ENCODE measurements around the gene RPGRIP1. TPM values are rescaled to one million over a fixed set of nuclear protein-coding genes. Genes with fewer than 3 reads are reported as not detected.
"Not testable (repeated sequence)": the region's sequence is repeated elsewhere in the genome, so short reads cannot be mapped to it uniquely, and the experiment has no call there.

RPGRIP1 gene
- total RNA-seq, 2 donors from 2014 or later, result 0.12 TPM; not detected in 1

DNA sequence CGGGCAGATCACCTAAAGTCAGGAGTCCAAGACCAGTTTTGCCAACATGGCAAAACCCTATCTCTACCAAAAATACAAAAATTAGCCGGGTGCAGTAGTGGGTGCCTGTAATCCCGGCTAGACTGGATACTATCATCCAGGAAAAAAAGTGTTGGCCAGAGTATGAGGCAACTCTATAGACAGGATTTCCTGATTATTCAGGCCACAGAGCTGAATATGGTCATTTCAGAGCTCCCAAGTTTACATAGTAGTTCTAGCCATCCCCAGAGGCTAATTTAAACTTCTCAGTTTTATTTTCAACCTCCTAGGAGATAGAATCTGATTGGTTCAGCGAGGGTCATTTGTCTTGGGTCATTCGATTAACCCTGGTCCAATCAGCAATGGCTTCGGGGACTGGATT is 7.3 kb downstream of the RPGRIP1 start:
- no peak for DNase-seq (ENCODE audit: low spot score)
- Histone ChIP-seq H3K4me1 (no peaks in the 10 kb centered on the region), H3K4me3 (no peak overlapping the region), H3K9me3 (no peaks in the 10 kb centered on the region), H3K36me3 (no peaks in the 10 kb centered on the region), H3K27me3 (no peaks in the 10 kb centered on the region), H3K27ac (no peak overlapping the region)
- TF ChIP-seq, protein P1, sequence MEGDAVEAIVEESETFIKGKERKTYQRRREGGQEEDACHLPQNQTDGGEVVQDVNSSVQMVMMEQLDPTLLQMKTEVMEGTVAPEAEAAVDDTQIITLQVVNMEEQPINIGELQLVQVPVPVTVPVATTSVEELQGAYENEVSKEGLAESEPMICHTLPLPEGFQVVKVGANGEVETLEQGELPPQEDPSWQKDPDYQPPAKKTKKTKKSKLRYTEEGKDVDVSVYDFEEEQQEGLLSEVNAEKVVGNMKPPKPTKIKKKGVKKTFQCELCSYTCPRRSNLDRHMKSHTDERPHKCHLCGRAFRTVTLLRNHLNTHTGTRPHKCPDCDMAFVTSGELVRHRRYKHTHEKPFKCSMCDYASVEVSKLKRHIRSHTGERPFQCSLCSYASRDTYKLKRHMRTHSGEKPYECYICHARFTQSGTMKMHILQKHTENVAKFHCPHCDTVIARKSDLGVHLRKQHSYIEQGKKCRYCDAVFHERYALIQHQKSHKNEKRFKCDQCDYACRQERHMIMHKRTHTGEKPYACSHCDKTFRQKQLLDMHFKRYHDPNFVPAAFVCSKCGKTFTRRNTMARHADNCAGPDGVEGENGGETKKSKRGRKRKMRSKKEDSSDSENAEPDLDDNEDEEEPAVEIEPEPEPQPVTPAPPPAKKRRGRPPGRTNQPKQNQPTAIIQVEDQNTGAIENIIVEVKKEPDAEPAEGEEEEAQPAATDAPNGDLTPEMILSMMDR (IDR thresholded peaks at IDR 0.05), result no peak

DNA sequence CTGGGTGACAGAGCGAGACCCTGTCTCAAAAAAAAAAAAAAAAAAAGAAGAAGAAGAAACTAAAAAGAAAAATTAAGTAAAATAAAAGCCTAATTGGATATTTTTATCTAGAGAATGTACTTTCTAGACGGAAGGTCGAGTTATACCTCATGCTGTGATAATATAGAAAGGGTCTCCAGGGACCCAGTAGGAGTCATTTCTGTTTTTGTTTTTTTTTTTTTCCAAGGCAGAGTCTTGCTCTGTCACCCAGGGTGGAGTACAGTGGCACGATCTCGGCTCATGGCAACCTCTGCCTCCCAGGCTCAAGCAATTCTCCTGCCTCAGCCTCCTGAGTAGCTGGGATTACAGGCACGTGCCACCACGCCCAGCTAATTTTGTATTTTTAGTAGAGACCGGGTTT is 14.1 kb downstream of the RPGRIP1 start:
- not testable (repeated sequence) for H3K4me1 ChIP-seq; H3K36me3 ChIP-seq; H3K9me3 ChIP-seq; DNase-seq (ENCODE audit: low spot score); H3K27me3 ChIP-seq; H3K27ac ChIP-seq; H3K4me3 ChIP-seq

DNA sequence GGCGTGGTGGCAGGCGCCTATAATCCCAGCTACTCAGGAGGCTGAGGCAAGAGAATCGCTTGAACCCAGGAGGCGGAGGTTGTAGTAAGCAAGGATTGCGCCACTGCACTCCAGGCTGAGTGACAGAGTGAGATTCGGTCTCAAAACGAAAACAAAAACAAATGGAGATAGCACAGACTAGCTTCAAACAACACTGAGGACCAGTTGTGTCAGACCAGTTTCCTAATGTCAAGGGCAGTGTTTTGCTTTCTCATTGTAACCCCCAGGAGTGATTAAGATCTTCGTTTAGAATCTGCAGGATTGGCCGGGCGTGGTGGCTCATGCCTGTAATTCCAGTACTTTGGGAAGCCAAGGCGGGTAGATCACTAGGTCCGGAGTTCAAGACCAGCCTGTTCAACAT is 18.5 kb downstream of the RPGRIP1 start:
- H3K36me3 ChIP-seq, result no peaks in the 10 kb centered on the region
- no peaks in the 10 kb centered on the region for H3K9me3 ChIP-seq
- H3K27me3 ChIP-seq, result no peaks in the 10 kb centered on the region
- no peak overlapping the region for H3K27ac ChIP-seq
- peaks cover 0 to 5% of the 10 kb centered on the region in 2 donors for H3K4me1 ChIP-seq
- no peak for DNase-seq (ENCODE audit: low spot score)
- TF ChIP-seq, protein P1 (IDR thresholded peaks at IDR 0.05), result no peak
- H3K4me3 ChIP-seq, result no peak overlapping the region

DNA sequence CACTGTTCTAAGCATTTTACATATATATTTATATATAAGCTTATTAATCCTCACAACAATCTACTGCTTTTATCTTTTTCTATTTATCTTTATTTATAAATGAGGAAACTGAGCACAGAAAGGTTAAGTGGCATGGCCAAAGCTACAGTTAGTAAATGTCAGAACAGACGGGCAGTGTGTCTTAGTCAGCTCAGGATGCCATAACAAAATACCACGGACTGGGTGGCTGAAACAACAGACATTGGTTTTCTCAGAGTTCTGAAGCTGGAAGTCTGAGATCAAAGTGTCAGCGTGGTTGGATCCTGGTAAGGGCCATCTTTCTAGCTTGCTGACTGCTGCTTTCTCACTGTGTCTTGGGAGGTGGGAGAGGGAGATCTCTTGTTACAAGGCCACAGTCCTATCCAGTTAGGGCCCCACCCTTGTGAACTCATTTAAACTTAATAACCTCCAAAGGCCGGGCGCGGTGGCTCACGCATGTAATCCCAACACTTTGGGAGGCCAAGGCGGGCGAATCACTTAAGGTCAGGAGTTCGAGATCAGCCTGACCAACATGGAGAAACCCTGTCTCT is 19.8 kb downstream of the RPGRIP1 start:
- no peak for DNase-seq (ENCODE audit: low spot score)
- Histone ChIP-seq H3K4me1 (peaks cover 0 to 5% of the 10 kb centered on the region in 2 donors), H3K27me3 (no peaks in the 10 kb centered on the region), H3K36me3 (no peaks in the 10 kb centered on the region), H3K4me3 (no peak overlapping the region), H3K27ac (no peak overlapping the region), H3K9me3 (no peaks in the 10 kb centered on the region)
- TF ChIP-seq, protein P1 (IDR thresholded peaks at IDR 0.05), result no peak

DNA sequence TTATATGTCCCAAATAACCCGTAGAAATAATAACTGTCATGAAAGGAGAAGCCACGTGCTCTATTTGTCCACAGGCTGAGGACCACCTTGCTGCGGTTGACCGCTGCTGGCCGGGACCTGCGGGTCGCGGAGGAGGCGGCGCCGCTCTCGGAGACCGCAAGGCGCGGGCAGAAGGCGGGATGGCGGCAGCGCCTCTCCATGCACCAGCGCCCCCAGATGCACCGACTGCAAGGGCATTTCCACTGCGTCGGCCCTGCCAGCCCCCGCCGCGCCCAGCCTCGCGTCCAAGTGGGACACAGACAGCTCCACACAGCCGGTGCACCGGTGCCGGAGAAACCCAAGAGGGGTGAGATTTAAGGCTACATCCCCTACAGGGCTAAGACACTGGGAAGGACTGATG is 21.0 kb downstream of the RPGRIP1 start:
- no peaks in the 10 kb centered on the region for H3K36me3 ChIP-seq
- H3K9me3 ChIP-seq, result no peaks in the 10 kb centered on the region
- H3K27me3 ChIP-seq, result no peaks in the 10 kb centered on the region
- TF ChIP-seq, protein P1 (IDR thresholded peaks at IDR 0.05), result peak in 1 of 2 donors; percentile 36
- peaks cover 0 to 5% of the 10 kb centered on the region in 2 donors for H3K4me1 ChIP-seq
- no peak for DNase-seq (ENCODE audit: low spot score)
- no peak overlapping the region for H3K27ac ChIP-seq
- H3K4me3 ChIP-seq, result peak overlapping the region in 1 of 2 donors; percentile 31

DNA sequence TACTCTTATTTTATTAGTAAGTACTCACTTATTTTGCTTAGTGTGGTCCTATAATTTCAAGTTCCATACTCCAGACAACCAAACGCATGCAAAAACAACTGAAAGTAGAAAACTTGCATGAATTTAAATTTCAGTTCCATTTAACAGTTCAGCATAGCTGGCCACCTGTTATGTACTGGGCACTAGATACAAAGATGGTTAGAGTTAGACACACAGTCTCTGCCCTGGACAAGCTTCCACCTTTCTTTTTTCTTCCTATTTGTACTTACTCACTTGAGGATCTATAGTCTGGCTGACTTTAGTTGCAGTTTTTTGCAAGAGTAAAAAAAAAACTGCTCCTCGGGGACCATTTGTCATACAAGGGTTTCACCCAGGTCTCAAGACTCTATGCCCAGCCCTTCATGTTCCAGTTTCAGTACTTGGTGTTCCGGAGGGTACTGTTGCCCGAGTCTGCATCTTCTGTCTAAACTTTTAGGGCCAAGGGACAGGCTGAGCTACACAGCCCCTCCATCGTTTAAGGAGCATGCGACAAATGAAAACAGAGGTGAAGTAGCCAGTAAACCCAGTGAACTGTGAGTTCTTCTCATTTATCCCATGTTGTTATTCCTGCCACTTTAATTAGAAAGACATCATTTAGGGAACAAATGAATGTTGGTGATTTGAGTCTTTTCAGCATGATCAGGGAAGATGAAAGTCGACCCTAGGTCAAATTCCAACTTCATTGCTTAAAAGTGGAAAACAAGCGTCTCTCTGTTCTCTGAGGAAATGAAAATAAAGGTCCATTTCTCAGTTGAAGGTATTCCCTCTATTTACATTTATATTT is 22.3 kb downstream of the RPGRIP1 start:
- TF ChIP-seq, protein P1 (IDR thresholded peaks at IDR 0.05), result no peak
- Histone ChIP-seq H3K9me3 (no peaks in the 10 kb centered on the region), H3K27me3 (no peaks in the 10 kb centered on the region), H3K36me3 (no peaks in the 10 kb centered on the region), H3K4me3 (no peak overlapping the region), H3K27ac (no peak overlapping the region), H3K4me1 (peaks cover 0 to 5% of the 10 kb centered on the region in 2 donors)
- DNase-seq (ENCODE audit: low spot score), result no peak

DNA sequence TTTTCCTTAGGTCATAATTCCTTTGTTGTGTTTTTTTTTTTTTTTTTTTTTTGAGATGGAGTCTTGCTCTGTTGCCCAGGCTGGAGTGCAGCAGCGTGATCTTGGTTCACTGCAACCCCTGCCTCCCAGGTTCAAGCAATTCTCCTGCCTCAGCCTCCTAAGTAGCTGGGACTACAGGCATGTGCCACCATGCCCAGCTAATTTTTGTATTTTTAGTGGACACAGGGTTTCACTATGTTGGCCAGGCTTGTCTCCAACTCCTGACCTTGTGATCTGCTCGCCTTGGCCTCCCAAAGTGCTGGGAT is 22.9 kb downstream of the RPGRIP1 start:
- H3K36me3 ChIP-seq; H3K9me3 ChIP-seq; H3K27ac ChIP-seq; H3K4me1 ChIP-seq; H3K27me3 ChIP-seq; DNase-seq (ENCODE audit: low spot score); H3K4me3 ChIP-seq: not testable (repeated sequence)
